Activated CD4-positive, alpha-beta T cell treated with anti-CD3 and anti-CD28 coated beads, Interleukin-10, Interleukin-2, amounts not matched to agents 100 ng/mL and 50 ng/mL, durations not matched to agents 16 hours and 8 hours (primary cell): ENCODE measurements around the gene LIX1L.
"Not testable (repeated sequence)": the region's sequence is repeated elsewhere in the genome, so short reads cannot be mapped to it uniquely, and the experiment has no call there.

Experiments used
- DNase-seq: peaks from one replicate; pipeline ENCODE4 v3.0.0-alpha.2; 2020

Gene LIX1L

DNA sequence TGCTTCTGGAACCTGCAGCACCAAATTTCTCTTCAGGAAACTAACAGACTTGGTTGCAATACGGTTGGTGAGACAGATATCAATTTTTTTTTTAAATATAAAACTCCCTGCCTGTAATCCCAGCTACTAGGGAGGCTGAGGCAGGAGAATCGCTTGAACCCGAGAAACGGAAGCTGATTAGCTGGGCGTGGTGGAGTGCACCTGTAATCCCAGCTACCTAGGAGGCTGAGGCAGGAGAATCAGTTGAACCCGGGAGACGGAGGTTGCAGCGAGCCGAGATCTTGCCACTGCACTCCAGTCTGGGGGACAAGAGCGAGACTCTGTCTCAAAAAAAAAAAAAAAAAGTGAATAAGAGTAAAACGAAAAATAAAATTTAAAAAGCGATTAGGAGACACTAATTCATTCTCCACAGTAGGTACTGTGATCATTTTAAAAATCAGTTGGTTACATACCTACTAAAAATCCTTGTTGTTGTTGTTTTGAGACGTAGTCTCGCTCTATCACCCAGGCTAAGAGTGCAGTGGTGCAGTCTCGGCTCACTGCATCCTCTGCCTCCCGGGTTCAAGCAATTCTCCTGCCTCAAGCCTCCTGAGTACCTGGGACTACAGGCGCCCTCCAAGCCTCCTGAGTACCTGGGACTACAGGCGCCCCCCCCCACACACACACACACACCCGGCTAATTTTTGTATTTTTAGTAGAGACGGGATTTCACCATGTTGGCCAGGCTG is 29.7 kb downstream of the LIX1L start:
- DNase-seq: no peak

DNA sequence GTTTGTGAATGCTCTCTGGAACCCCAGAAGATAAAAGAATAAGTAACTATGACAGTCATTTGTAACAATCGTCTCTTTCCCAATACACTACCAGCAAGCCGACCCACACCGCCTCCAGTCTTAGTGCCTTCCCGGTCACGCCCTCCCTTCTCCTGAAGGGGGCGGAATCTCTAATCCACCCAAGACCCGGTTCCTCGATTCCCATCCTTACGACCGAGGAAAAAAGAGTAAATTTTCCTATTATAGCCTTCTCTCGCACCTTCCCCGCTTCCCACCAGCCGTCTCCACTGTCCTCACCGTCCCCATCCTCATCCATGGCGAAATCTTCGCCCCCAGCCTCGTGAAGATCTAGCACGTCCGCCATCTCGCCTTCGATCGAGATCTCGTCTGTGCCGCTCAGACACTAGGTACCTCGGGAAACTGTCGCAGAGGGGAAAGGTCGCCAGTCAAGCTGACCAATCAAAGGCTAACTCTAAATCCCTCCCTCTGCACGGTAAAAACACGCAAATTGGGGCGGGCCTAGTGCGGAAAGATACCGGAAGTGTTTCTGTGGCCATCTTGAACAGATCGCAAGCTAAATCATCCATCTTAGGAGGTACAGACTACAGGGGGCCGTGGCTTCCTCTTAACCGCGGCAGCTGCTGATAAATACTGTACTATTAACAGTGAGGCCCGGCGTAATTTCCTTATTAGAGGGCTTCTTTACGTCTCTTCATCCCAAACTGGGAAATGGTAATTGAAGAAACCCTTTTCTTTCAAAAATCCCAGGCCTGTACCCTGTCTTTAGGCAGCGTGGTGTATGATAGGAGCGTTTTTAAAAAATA is 30.5 kb downstream of the LIX1L start, which contains the start of gene RBM8A:
TSS of gene RBM8A (minus strand) at position 422 of the 824 bp plus-strand sequence. CDS start at position 364, 58 bp downstream.
- peak; percentile 98 for DNase-seq

DNA sequence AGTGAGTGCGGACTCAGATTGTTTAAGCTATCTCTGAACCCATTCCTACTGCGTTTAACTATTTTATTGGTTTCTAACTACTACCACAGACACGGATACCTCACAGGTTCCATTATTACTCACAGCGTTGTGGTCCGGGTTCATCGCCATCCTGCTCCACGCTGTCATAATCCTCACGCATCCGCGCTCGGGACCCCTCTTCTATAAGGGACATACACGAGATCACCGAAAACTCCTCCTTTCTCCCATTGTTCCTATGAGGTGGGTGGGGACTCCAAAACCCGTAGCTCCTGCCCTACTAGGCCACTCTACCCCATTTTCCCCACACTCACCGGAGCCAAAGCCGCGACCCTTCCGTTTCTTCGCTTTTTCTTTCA is 31.1 kb downstream of the LIX1L start:
- peak; percentile 74 for DNase-seq

DNA sequence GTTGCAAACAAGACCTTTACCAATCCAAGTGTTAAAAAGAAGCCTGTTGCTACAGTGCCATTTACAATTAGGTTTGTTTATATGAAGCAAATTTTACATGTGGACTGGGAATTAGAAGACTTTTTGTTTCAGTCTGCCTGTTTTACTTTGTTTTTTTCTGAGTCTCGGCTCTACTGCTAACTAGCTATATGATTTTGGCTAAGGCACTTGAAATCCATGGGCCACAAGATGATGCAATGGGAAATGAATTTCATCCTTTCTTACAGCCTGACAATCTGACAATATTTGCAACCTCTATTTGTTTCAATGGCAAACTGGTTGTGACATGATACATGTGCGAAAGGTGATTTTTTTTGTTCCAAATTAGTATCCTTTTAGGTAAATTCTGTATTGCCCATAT is 35.6 kb downstream of the LIX1L start:
- no peak for DNase-seq

DNA sequence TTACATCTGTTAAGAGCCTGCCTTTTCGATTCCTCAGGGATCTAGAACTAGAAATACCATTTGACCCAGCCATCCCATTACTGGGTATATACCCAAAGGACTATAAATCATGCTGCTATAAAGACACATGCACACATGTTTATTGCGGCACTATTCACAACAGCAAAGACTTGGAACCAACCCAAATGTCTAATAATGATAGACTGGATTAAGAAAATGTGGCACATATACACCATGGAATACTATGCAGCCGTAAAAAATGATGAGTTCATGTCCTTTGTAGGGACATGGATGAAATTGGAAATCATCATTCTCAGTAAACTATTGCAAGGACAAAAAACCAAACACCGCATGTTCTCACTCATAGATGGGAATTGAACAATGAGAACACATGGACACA is 37.5 kb downstream of the LIX1L start:
- DNase-seq: not testable (repeated sequence)

DNA sequence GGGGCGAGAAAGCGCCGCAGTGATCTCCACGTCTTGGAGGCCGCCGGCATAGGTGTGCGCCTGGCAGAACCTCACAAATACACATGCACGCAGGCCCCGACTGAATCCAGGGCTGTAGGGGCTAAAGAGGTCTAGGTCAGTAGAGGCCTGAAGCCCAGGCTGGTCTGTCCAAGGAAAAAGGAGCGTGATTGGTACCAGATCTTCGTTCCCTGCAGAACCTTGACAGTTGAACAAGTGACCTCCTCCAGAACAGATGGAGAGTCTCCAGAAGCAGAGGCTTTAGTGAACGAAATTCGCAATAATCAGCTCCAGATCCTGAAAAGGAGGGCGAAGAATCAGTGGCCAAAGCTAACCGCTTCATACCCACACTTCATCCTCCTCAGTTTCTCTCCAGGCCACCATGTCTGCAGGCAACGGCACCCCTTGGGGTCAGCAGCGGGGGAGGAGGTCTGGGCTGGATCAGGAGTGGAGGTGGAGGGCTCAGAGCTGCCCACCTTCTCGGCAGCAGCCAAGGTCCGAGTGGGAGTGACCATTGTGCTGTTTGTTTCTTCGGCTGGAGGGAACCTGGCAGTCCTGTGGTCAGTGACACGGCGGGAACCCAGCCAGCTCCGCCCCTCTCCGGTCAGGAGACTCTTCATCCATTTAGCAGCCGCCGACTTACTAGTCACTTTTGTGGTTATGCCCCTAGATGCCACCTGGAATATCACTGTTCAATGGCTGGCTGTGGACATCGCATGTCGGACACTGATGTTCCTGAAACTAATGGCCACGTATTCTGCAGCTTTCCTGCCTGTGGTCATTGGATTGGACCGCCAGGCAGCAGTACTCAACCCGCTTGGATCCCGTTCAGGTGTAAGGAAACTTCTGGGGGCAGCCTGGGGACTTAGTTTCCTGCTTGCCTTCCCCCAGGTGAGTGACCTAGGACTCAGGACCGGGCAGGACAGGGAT is 38.6 kb downstream of the LIX1L start:
- peak; percentile 38 for DNase-seq

DNA sequence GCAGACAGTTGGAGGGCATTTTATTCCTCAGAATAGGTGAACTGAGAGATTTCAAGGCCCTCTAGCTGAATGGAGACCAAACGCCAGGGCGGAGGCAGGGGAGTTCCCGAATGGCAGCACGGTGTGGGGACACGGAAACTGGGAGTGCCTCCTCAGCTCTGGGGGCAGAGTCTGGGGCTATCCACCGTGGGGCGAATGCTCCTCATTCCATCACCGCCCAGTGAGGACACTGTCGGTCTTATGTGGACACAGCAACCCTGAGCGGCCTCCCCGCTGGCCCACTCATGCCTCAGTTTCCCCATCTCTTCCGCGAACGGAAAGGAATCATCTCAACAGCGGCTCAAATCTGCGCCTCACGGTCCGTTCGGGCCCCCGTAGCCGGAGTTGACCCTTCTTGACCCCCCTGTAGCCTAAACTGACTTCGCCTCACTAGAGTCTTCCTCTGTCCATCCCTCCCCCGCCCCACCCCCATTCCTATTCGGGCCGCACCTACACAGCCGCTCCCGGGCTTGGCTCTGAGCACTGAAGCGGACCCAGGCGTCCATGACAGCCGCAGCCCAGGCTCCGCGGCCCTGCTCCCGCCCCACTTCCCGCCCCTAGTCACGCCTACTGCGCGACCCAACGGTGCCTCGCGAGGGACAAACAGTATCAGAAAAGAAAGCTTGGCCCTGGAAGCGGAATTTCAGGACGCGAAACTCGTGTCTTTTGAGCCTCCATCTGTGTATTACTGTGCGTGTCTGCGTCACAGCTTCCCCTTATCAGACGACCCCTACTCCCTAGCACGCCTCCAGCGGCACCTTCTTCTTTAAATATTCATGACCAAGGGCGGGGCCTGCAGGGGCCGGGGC is 39.4 kb downstream of the LIX1L start, which contains the start of gene PEX11B:
TSS of gene PEX11B (minus strand) at position 574 of the 848 bp plus-strand sequence. CDS start at position 545, 29 bp downstream.
- peak; percentile 93 for DNase-seq

DNA sequence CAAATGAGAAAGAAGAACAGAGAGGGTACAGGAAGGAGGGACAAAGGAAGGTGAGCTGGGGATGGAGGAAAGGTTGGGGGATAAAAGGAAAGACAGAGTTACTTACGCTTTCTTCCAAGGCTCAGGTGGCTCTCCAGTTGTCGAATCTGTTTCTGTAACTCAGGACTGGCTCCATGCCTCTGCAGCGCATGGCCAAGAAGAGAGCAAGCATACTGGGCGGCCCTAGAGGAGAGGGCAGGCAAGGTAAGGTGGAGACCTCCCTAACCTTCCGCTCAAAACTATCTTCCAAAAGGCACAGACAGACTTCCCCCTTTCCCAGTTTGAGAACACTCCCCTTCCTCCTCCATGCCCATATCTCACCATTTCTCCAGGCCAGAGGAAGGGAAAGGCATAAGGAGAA is 40.2 kb downstream of the LIX1L start:
- no peak for DNase-seq

DNA sequence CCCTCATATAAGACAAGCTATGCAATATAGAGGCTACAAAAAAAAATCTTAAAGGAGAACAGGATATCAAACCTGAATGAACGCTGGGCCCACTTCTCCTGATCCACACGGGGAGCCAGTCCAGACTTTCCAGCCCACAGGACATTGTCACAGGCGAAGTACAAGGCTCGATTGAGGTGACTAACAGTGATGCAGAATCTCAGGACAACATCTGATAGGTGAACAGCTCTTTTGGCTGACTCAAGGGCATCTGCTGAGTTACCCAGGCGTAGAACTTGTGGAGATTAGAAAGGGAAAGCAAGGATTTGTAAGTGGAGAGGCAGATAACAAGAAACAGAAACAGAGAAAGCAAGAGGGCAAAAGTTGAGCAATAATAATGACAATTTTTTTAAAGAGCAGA is 41.1 kb downstream of the LIX1L start:
- DNase-seq: no peak

DNA sequence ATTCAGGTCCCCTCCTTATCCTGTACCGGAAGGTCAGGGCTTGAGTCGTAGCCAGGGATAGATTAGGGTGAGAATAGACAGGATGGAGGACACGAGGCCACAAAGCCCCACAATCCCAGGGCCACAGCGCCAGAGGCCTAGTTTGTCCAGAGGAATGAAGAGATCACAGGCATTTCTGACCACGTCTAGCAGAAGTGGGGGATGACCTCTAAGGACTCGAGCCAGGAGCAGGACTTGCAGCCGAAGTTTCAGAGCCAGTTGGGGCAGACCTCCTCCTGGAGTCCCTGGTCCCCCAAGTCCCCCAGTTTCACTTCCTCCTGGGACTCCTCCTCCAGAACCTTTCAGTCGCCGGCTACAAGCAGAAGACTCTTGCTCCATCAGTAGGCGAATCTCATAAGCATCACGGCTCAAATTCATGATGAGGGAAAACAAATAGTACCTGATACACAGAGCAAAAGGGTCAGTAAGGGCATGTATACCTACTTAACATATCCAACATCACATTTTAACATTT is 45.6 kb downstream of the LIX1L start:
- no peak for DNase-seq

DNA sequence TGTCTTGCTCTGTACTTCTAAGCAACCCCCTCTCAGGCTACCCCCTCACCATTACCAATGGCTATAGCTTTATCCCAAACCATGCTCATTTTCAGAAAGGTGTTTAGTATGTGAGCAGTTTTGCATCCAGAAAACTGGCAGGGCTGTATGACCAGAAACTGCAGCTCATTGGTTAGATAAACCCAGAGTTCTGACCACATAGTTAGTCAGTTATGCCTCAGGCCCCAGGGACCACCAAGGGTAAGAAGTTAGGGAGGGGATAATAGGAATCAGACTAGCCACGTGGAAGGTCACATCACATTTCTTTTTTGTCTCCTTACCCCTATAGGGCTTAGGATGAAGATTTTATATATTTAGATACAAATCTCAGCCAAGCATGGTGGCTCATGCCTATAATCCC is 49.2 kb downstream of the LIX1L start:
- no peak for DNase-seq

DNA sequence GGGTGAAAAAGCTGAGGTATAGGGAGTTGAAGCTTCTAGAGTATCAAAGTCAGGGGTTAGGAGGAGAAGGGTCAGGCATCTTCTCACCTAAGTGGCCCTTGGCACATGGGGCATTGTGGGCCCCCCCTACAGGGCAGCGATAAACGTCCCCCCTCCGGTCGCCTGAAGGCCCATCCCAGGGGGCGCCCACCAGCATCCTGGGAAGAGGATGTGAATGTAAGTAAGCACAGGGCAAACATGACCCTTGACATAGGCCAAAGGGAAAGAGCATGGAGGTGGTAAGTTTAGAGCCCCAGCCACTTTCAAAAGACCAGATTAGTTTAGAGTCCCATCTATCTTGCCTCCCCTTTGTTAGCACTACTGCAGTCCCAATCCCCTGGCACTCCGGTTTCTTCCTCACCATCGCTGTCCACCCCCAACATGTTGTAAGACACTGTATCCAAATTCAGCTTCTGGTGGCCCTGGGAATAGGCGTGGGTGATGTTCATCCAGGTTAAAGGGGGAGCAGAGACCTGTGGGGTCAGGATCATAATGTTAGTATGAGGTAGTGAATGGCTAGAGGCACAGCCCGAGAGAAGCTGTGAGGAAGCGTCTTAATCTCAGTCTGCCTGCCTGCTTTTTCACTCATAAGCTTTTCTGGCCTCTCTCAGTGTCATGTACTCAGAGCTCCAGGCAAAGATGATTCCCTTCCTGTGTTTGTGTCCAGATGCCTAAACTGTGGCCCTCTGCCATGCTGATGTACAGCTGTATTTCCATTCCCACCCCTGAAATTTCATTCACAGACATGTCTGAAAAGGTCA is 50.7 kb downstream of the LIX1L start:
- no peak for DNase-seq

DNA sequence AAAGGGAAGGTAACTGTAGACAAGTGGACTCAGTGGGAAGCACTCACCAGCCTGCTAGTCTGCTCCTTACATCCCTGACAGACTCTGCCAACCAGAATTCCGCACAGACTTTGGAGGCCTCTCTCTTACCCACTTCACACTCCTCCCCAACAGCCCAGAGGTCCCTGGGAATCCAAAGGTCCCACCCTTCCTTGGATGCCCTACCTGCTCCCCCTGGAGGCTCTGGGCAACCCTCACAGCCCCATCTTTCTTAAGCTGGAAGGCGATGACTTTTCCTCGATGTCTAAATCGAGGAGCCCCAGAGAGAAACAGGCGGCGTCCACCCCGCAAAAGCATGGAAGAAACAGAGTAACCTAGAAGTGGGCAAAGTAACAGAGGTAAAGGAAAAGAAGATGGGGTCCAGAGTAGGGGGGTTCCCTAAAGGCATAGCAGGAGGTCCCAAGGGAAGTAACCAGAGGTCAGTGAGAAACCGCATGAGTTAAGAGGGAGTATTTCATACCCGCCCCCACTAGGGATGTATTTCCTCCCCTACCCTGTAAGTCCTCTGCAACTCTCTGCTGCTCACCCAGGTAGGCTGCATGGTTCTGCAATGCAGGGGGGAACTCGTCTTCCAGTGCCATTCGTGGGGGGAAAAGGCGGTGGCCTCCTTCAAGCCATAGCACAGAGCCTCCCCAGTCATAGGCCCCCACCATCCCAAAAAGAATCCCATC is 56.4 kb downstream of the LIX1L start:
- no peak for DNase-seq

DNA sequence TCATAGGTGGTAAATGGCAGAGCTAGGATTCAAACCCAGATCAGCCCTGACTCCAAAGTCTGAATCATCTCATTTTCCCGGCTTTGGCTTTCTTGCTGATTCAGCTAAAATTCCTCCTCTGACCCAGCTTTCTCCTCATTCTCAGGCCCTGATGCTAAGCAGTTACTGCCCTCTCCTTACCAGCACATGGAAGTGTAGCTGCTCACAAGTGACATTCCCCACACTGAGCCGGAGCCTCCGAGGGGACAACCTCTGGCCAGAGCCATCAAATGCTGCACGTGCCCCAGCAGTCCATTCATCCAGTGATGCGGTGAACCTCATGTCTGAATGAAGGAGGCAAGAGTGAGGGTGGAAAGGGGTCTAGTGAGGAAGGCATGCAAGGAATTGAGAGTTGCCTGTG is 59.1 kb downstream of the LIX1L start:
- no peak for DNase-seq

DNA sequence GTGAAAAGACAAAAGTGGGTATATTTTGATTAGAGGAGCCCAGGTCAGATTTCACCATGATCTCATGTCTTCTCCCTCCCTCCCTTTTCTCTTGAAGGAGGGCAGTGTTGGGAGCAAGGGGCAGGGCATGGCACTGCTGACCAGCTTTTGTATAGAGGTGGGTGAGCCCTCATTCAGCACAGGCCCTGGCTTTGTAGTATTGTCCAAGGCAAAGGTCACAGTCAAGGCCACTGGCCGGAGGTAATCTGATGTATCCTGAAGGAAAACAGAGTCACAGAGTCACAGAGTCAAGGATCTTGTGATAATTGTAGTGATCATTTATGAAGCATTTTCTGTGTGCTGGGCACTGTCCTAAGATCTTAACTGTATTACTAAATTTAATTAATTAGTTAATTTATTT is 59.8 kb downstream of the LIX1L start:
- no peak for DNase-seq

DNA sequence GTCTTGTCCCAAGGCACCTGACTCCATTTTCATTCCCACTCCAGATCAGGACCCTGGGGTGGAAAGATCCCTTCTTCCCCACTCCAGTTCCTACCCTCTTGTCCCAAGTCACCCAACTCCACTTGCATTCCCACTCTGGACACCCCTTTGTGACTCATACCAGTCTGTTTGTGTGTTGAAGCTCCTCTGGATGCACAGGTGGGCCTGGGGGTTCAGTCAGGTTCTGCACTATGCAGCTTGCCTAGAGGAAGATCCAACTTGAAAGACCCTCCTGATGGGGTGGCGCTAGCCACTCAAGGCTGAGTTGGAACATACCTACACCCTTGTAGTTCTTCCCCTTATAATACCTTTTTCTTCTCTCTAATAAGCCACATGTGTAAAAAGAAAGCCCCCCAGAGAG is 62.3 kb downstream of the LIX1L start:
- no peak for DNase-seq

DNA sequence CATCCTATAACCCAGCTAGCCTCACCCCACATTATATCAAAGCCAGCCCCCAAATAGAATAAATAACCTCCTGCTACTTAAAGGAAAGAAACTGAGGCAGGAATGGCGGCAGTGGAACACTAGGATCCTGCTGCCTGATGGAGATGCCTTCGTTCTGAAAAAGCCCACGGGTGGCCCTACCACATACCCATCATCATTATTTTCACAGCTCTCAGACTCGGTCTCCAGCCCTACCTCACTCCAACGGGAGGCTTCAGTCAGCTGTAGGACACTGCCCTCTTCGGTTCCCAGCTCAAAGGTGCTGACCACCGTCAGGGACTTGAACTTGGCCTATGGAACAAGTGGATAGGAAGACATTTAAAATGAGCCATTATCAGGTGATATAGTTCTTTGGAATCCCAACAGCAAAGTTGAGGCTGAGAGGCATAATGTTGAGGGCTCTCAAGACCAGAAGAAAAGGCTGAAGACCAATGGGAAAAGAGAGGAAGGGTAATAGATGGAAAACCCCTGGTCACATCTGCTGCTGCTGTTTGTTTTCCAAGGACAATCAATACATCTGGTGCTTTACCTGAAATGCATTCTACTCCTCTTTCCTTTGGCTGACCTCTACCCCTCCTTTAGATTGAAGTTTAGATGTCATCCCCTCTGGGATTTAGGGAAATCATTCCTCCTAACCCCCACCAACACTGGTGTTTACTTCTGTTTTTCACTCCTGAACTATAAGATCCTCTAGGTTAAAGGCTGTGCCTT is 64.3 kb downstream of the LIX1L start:
- no peak for DNase-seq

DNA sequence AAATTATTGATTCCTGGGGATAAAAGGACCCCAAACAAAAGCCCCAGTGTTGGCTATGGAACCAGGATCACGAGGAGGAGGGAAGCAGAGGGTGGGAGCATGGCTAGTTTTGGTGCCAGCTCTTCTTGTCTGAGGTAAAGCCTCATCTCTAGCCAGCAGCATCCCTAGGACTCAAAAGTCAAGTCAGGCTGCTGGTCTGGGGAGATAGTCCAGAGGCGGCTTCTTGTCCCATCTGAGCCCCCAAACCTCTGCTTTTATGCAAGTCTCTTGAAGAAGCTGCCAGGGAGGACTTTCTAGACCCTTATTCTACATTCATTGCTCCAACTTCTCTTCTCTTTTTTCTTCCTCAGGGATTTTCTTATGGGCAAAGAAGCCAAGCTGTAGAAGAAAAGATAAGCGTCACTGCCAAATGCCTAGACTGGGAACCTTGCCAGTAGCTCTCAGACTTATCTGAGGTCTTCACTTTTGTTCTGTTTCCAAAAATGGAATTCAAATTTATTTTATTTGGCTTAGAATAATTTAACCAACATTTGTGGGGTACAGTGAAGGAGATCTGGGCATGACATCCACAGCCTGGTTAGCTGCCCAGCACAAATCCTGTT is 65.2 kb downstream of the LIX1L start:
- no peak for DNase-seq
